C1 segment of cervical spinal cord (tissue), 14 donors: ENCODE data around the gene PTPRCAP.
A peak's percentile ranks its signal among the peaks of the same experiment; 100 is the strongest.
"Not testable (repeated sequence)": the region's sequence is repeated elsewhere in the genome, so short reads cannot be mapped to it uniquely, and the experiment has no call there.

Source experiments
- DNase-seq, 14 donors: peaks; one replicate each; lab custom pipeline; 2025; lab: John Stamatoyannopoulos, UW

Gene PTPRCAP

DNA sequence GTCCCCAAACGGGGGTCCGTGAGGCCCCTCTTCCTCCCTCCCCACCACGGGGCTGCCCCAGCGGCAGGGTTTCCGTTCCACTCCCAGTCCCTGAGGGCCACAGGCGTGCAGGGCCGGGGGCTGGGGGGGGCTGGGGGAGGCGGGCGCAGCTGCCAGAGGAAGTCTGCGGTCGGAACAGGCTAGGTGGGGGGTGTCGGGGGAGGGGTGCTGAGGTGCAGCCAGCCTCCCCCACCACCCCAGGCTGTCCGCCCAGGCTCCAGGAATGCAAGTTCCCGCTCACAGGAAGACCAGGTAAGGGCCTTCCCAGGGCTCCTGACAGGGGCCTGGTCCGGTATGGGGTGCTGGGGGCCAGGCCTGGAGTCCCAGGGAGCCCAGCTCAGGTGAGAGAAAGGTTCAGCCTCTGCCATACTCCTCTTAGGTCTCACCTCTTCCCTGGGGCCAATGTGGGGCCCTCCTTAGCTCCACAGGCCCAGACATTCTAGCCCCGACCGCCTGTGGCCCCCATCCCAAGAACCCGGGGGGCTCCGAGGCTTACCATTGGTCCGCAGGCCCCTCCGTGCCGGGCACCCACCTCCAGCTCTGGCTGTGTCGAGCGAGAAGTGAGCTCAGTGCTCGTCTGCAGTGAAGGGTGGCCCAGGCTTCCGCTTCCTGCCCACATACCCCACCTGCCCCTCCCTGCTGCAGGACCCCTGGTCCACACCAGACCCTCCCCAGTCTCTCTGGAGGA, at the start of gene PTPRCAP:
Gene PTPRCAP, minus strand, starts transcription at position 601 of the 727 bp plus-strand sequence. Its CDS starts 63 bp downstream, at position 538.
- DNase-seq = no peak

GRCh38 chr11:67486481-67487195, 49.2 kb upstream of the PTPRCAP start:
- no peak for DNase-seq

GRCh38 chr11:67485873-67486361, 48.4 kb upstream of the PTPRCAP start:
- DNase-seq = not testable (repeated sequence)

DNA sequence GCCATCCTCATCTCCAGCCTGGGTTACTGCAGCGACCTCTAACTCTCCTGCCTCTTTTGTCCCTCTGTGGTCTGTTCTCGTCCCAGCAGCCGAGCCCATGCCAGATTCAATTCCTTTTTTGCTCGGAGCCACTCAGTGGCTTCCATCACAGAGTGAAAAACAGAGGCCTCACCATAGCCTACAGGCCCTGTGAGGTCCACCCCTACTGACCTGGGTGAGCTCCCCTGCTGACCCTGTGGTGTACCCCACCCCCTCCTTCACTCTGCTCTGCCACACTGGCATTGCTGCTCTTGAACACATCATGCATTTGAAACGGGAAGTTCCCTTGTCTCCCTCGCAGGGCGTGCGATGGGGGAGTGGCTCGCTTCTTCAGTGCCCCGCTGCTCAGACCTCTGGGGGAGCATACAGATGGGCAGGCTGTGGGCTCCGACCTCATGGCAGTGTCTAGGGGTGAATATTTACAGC, 47.4 kb upstream of the PTPRCAP start:
- DNase-seq = peak in 5 of 14 donors; percentile 8 to 26 (median 20)

DNA sequence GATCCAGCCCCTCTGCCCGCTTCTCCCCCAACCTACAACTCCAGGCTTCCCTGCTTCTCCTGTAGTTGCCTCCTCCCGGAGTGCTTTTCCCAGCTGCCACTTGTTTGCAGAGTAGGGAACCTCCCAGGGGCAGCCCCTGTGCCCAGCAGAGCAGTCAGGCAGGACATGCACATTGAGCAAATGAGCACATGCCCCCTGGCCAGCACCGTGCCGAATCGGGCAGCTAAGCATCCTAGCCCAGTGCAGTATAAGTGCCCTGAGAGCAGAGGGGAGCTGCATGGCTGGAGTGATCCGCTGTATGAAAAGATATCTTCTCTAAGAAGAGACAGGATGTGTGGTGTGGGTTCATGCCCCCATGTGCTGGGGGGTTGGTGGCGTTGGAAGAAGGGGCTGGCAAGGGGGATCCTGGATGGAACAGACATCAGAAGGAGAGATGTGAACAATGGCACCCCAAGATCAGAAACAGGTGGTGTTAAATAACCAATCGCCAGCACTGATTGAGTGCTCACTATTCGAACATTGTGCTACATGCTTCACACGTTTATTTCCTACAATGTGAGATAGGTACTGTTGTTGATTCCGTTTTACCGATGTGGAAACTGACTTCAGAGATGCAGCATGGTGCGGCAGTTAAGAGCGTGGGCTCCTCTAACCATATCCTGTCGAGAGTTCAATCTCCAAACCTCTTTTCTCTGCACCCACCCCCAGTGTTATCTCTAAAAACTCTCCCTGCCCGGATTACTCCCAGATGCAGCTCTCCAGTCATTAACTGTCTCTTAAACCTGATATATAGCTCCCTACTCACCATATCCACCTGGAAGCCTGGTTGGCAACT, 46.6 kb upstream of the PTPRCAP start:
- DNase-seq = no peak

- DNase-seq = peak; percentile 85 to 100 (median 96)
These were observed 45.6 kb upstream of the PTPRCAP start, which contains the start of gene AIP for GRCh38 chr11:67482827-67483798. Gene AIP (plus strand): TSS chr11:67483026. CDS start chr11:67483159, 133 bp downstream.

DNA sequence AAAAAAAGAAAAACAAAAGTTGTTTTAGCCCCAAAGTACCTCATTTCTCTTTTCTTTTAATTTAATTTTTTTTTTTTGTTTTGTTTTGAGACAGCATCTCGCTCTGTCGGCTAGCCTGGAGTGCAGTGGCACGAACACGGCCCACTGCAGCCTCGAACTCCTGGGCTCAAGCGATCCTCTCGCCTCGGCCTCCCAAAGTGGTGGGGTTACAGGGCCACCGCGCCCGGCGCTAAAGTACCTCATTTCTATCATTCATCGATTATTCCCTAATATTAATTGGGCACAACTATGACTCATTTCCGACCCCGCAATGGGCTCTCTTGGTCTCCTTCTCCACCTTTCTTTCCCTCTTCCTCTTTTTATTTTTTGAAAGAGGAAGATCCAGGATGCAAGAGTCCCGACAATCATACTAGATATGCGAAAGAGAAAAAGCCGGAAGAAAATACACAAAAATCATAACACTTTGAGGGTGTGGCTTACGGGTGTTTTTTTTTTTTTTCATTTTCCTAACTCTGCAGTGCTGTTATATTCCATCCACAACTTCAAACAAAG, 44.9 kb upstream of the PTPRCAP start:
- DNase-seq = no peak

- DNase-seq = not testable (repeated sequence)
These were observed 40.0 kb upstream of the PTPRCAP start for GRCh38 chr11:67477344-67478050.

DNA sequence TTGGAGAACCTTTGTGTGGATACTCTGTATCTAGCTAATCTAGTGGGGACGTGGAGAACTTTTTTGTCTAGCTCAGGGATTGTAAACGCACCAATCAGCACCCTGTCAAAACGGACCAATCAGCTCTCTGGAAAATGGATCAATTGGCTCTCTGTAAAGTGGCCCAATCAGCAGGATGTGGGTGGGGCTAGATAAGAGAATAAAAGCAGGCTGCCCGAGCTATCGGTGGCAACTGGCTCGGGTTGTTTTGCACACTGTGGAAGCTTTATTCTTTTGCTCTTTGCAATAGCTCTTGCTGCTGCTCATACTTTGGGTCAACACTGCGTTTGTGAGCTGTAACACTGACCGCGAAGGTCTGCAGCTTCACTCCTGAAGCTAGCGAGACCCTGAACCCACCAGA, 39.2 kb upstream of the PTPRCAP start:
- DNase-seq = not testable (repeated sequence)

DNA sequence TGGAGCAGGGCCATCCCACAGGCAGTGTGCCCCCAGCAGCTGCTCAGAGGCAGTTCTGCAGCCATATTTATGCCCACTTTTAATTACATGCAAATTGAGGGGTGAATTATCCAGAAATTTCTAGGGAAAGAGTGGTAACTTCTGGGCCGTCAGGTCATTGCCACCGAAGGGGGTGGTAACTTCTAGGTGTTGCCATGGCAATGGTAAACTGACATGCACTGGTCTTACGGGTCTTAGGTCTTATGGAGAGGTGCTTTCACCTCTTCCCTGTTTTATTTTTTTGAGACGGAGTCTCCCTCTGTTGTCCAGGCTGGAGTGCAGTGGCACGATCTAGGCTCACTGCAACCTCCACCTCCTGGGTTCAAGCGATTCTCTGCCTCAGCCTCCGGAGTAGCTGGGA, 35.4 kb upstream of the PTPRCAP start:
- no peak for DNase-seq

DNA sequence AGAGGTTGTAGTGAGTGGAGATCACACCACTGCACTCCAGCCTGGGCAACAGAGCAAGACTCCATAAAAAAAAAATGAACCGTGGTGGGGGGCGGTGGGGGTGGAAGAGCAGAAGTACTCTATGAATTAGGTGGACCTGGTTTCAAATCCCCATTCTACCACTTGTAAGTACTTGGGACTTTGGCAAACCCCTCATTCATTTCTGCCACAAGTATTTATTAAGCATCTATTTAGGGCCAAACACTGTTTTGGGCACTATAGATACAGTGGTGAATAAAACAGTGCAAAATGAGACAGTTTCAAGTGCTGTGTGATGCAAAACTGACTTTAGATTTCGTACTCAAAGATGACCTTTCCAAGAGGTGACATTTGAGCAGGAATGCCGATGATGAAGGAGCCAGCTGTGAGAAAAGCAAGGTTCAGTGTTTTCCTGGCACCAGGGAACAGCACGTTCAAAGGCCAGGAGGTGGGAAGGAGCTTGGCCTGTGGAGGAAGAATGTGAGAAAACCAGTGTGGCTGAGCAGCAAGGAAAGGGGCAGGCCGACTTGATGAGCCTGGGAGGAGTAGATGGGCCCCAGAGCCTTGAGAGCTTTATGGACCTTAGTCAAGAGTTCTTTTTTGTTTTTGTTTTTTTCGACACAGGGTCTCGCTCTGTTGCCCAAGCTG, 33.0 kb upstream of the PTPRCAP start:
- DNase-seq = no peak

- no peak for DNase-seq
These were observed 32.0 kb upstream of the PTPRCAP start for GRCh38 chr11:67469508-67469811.

DNA sequence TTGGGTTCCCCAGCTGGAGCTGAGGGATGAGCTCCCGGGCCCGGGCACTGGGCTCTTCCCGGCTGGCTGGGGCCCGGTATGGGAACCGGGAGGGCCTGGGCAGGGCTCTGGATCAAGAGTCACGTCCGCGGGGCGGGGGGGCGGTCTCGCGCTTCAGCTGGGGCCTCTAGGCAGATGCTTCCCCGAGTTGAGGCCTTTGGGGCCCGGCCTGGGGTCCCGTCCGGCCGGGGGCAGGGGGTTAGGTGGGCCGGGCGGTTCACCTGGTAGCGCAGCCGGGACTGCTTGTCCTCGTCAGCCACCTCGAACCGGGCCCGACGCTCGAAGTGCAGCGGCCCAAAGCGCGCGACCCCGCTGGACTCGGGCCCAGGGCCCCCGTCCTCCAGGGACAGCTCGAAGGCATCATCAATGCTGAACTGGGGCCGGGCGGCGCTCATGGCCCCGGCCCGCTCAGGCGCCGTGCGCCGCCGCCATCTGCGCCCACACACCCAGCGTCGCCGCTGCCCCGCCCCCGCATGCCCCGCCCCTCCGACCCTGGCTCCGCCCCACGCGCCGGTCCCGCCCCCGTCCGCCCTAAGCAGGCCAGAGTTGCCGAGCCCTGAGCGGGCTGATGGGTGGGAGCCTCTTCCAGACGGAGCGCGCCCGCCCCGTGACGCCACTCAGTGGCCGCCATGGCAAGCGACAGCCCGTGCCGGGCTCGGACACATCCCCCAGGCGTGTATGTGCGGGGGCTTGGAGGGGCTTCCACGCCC, 31.5 kb upstream of the PTPRCAP start, which contains the start of gene TMEM134:
Gene TMEM134, minus strand, starts transcription at position 493 of the 749 bp plus-strand sequence. Its CDS starts 59 bp downstream, at position 434.
- DNase-seq = peak; percentile 59 to 94 (median 87)

- peak in 1 of 14 donors; percentile 60 for DNase-seq
These were observed 30.9 kb upstream of the PTPRCAP start for GRCh38 chr11:67468456-67468758.

DNA sequence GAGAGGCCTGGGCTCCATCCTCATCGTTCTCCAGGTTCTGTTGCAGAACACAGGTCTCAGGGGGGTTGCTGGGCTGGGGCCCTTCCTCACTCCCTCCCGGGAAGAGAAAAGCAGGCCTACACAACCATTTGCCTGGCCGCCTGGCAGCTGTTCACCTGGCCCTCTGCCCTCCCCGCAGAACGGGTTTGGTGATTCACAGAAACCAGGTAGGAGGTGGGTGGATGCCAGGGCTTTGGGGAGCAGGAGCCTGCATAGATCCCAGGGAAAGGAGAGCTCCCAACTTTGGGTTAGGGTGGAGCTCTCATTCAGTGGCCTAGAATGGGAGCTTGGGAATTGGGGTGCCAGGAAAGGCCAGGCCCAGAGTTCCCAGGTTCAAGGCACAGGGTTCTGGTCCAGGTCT, 30.6 kb upstream of the PTPRCAP start:
- DNase-seq = peak in 2 of 14 donors; percentile 56 to 63

- DNase-seq = no peak
These were observed 29.7 kb upstream of the PTPRCAP start for GRCh38 chr11:67466962-67467771.

DNA sequence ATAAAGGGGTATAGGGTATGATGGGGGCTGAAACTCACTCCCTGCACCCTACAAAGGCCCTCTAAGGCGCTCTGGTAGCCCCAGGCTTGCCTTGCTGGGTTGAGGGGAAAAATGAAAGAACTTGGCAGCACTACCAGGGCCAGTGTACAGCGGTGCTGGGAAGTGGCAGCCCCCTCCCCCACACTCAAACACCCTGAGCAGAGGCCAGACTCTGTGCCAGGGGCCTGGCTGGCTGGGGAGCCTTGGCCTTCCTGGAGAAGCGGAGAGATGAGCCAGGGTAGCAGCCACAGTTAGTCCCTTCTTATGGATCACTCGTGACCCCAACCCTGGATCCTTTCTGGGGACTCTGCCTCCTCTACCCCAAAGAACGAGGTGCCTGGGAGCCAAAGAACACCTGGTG, 28.9 kb upstream of the PTPRCAP start:
- peak in 3 of 14 donors; percentile 13 to 68 (median 29) for DNase-seq
